Colonic mucosa (tissue), 4 donors: ENCODE measurements around the gene DGCR2. TPM values are rescaled to one million over a fixed set of nuclear protein-coding genes. Genes with fewer than 3 reads are reported as not detected.

Experiments
- DNase-seq: peaks from one replicate; pipeline ENCODE4 v3.0.0-alpha.2; 2020
- H3K27ac ChIP-seq: fragments of 200-600 bp; one replicate; pipeline ENCODE4 v1.8.0; 2021
- H3K27me3 ChIP-seq: fragments of 200-600 bp; one replicate; pipeline ENCODE4 v1.8.0; 2021
- H3K36me3 ChIP-seq: fragments of 200-600 bp; one replicate; pipeline ENCODE4 v1.8.0; 2021
- H3K4me1 ChIP-seq: fragments of 200-600 bp; one replicate; pipeline ENCODE4 v1.8.0; 2021; ENCODE audit warnings: mild to moderate bottlenecking
- H3K4me3 ChIP-seq: fragments of 200-600 bp; one replicate; pipeline ENCODE4 v1.8.0; 2021
- H3K9ac ChIP-seq, 2 donors: one replicate each; pipeline ENCODE4 v1.7.0; 2013; ENCODE audit warnings: control low read depth in 2 of 2, low read depth in 2 of 2, low read length in 2 of 2
- H3K9me3 ChIP-seq: fragments of 200-600 bp; one replicate; pipeline ENCODE4 v1.8.0; 2021
- CTCF ChIP-seq: fragments of 200-600 bp; IDR thresholded peaks from one replicate; pipeline ENCODE4 v1.8.0; 2022; ENCODE audit warnings: antibody characterized with exemption, mild to moderate bottlenecking
- intact Hi-C: fragments of 100-400 bp; cut with DNase I; formaldehyde crosslinking; loops from one replicate; pipeline ENCODE4 v1.14.1; 2022
- total RNA-seq, 2 donors: library from RNA; stranded (reverse); fragmentation: NEBNext Ultra II Directional in 1 of 2; extraction: Animal tissue kit (Norgen Biotek cat#: 25700) in 1 of 2; gene quantifications; one replicate each; pipeline ENCODE4 v1.2.1, GENCODE V29; 2021
- donor health status: healthy.
- donor health status: DM: no; HTN: no; CAD: no.
- donor health status: DM: no; HTN: no; CAD: no.

DGCR2 gene
- 10 to 100 TPM; 71.6 to 82.5 TPM for total RNA-seq

- intact Hi-C loops: loop anchor here (2.0 kb wide), 1 partner anchor 21 kb away; no protein-coding TSS in a partner anchor
- Histone ChIP-seq H3K4me1 (peaks cover 21% of the 10 kb centered on the region), H3K9me3 (no peaks in the 10 kb centered on the region), H3K9ac (peak within 1 kb of the TSS; percentile 90 to 92), H3K27ac (peak within 1 kb of the TSS; percentile 91), H3K4me3 (peak within 1 kb of the TSS; percentile 92), H3K27me3 (no peaks in the 10 kb centered on the region), H3K36me3 (no peaks in the 10 kb centered on the region)
- DNase-seq: peak; percentile 98
- no peak for TF ChIP-seq CTCF
Observed at GRCh38 chr22:19122143-19122751, at the start of gene DGCR2. DGCR2 (minus strand) TSS chr22:19122412; CDS start chr22:19122206, 206 bp downstream.

DNA sequence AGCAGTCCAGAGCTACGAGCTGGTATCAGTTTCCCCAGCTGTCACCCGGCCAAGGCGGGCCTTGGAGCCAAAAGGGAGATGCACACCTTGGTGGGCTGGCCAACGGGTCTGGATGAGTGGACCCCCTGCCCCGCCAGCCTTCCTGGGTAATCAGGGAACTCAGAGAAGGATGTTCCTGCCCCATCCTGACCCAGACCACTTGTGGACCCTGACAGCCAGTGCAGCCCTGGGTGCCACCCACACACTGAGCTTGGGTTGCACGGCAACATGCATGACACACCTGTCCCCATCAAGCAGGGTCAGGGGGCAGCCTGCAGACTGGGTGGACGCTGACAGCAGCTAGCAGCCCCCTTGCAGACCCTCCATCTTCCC, 47.7 kb upstream of the DGCR2 start:
- peaks cover 23% of the 10 kb centered on the region for H3K27me3 ChIP-seq
- H3K4me1 ChIP-seq: peaks cover 31% of the 10 kb centered on the region
- DNase-seq: no peak
- H3K27ac ChIP-seq: no peak overlapping the region
- no peaks in the 10 kb centered on the region for H3K9me3 ChIP-seq
- peak overlapping the region in 1 of 2 donors; percentile 24 for H3K9ac ChIP-seq
- intact Hi-C loops: no loop called here
- no peak overlapping the region for H3K4me3 ChIP-seq
- no peak for TF ChIP-seq CTCF
- H3K36me3 ChIP-seq: no peaks in the 10 kb centered on the region

- Histone ChIP-seq H3K9ac (no peak overlapping the region), H3K27me3 (peaks cover 23% of the 10 kb centered on the region), H3K36me3 (no peaks in the 10 kb centered on the region), H3K27ac (no peak overlapping the region), H3K9me3 (no peaks in the 10 kb centered on the region), H3K4me3 (peak overlapping the region; percentile 21), H3K4me1 (peaks cover 31% of the 10 kb centered on the region)
- TF ChIP-seq CTCF: no peak
- intact Hi-C loops: no loop called here
- DNase-seq: no peak
Observed at GRCh38 chr22:19169002-19169946, 47.1 kb upstream of the DGCR2 start.

DNA sequence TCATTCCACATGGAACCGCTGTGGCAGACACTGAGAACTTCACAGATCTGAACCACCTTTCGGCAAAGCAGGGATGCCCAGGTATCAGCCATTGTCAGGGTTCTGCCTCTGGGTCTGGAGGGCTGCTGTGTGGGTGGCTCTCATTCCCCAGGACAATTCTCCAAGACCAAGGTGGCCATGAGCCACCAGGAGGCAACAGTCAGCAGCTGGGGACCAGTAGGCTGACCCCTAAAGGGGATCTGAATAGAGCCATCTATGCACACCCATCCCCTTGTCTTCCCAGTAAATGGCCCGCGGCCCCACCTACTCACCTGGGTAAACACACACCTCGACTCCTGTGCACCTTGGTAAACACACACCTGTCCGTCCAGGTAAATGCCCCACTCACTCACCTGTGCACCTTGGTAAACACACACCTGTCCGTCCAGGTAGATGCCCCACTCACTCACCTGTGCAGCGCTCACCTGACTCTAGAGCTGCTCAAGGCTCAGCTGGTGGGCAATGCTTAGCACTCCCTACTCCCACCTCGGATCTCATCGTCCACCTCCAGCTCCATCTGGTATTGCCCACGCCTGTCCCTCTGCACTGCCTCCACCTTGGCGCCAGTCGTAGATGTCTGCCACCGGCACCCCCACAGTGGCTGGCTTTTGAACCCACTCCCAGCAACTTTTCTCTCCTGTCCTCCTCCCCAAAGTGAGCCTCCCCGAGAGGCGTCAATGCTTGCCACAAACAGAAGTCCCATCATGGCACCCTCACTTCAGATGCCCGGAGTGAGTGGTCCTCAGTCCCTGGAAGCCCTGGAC, 46.1 kb upstream of the DGCR2 start:
- Histone ChIP-seq H3K9me3 (no peaks in the 10 kb centered on the region), H3K27me3 (peaks cover 23% of the 10 kb centered on the region), H3K9ac (no peak overlapping the region), H3K27ac (no peak overlapping the region), H3K36me3 (no peaks in the 10 kb centered on the region), H3K4me1 (peaks cover 29% of the 10 kb centered on the region), H3K4me3 (no peak overlapping the region)
- DNase-seq: no peak
- no peak for TF ChIP-seq CTCF
- intact Hi-C loops: no loop called here

DNA sequence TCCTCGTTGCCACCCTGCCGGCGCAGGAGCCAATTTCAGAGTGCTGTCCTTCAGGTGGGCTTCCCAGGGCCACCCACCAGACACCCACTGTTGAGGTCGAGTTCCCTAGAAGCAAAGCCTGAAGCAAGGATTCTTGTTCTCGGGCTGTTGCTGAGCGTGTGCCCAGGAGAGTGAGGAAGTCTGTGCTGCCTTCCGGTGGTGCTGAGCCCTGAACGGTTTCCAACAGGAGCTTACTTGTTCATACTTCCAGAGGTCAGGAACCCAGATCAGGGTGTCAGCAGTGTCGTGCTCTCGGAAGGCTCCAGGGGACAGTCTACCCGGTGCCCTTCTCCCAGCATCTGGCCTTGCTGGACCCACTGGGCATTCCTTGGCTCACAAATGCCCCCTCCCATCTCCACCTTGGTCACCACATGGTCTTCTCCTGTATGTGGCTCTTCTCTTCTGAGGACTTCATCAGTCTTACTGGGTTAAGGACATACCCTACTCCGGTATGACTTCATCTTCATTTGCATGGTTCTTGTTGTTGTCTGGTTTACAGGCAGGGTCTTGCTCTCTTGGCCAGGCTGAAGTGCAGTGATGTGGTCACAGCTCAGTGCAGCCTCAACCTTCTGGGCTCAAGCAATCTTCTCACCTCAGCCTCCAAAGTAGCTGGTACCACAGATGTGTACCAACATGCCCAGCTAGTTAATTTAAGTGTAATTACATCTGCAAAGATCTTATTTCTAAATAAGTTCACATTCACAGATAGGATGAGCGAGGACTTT, 45.1 kb upstream of the DGCR2 start:
- Histone ChIP-seq H3K9me3 (no peaks in the 10 kb centered on the region), H3K27ac (no peak overlapping the region), H3K4me1 (peaks cover 21% of the 10 kb centered on the region), H3K9ac (no peak overlapping the region), H3K36me3 (no peaks in the 10 kb centered on the region), H3K4me3 (no peak overlapping the region), H3K27me3 (peaks cover 23% of the 10 kb centered on the region)
- no peak for TF ChIP-seq CTCF
- intact Hi-C loops: no loop called here
- no peak for DNase-seq
